GM21360 (cell line): ENCODE measurements around the gene TMEM232.
"Not testable (repeated sequence)": the region's sequence is repeated elsewhere in the genome, so short reads cannot be mapped to it uniquely, and the experiment has no call there.

ENCODE experiments used
- ATAC-seq: cut with Tn5 transposase; IDR thresholded peaks from one replicate; pipeline ENCODE4 v1.9.1; 2021; ENCODE audit warnings: mild to moderate bottlenecking, moderate library complexity; ENCODE audit not compliant: unreplicated experiment

TMEM232 gene

GRCh38 chr5:110536120-110537115, 190.1 kb downstream of the TMEM232 start:
- no peak for ATAC-seq

- not testable (repeated sequence) for ATAC-seq
Observed at GRCh38 chr5:110535146-110535545, 191.3 kb downstream of the TMEM232 start.

GRCh38 chr5:110525762-110526161, 200.7 kb downstream of the TMEM232 start:
- ATAC-seq: no peak

GRCh38 chr5:110517396-110517795, 209.1 kb downstream of the TMEM232 start:
- no peak for ATAC-seq

GRCh38 chr5:110514030-110514429, 212.4 kb downstream of the TMEM232 start:
- ATAC-seq: no peak

- ATAC-seq: no peak
Observed at GRCh38 chr5:110512266-110512665, 214.2 kb downstream of the TMEM232 start.

- no peak for ATAC-seq
Observed at GRCh38 chr5:110510146-110510545, 216.3 kb downstream of the TMEM232 start.

- no peak for ATAC-seq
Observed at GRCh38 chr5:110507972-110508371, 218.5 kb downstream of the TMEM232 start.

GRCh38 chr5:110506378-110506777, 220.1 kb downstream of the TMEM232 start:
- no peak for ATAC-seq

GRCh38 chr5:110496276-110496675, 230.2 kb downstream of the TMEM232 start:
- ATAC-seq: no peak

- ATAC-seq: no peak
Observed at GRCh38 chr5:110492446-110492845, 234.0 kb downstream of the TMEM232 start.

- no peak for ATAC-seq
Observed at GRCh38 chr5:110478895-110479294, 247.6 kb downstream of the TMEM232 start.

- no peak for ATAC-seq
Observed at GRCh38 chr5:110477911-110478310, 248.6 kb downstream of the TMEM232 start.

GRCh38 chr5:110476164-110476563, 250.3 kb downstream of the TMEM232 start:
- ATAC-seq: no peak

- no peak for ATAC-seq
Observed at GRCh38 chr5:110475529-110475928, 250.9 kb downstream of the TMEM232 start.

- ATAC-seq: no peak
Observed at GRCh38 chr5:110469486-110469885, 257.0 kb downstream of the TMEM232 start.

- ATAC-seq: no peak
Observed at GRCh38 chr5:110463106-110463505, 263.4 kb downstream of the TMEM232 start.

GRCh38 chr5:110460837-110461236, 265.6 kb downstream of the TMEM232 start:
- ATAC-seq: peak; percentile 85

GRCh38 chr5:110458313-110458712, 268.2 kb downstream of the TMEM232 start:
- ATAC-seq: no peak

- no peak for ATAC-seq
Observed at GRCh38 chr5:110442856-110443255, 283.6 kb downstream of the TMEM232 start.

GRCh38 chr5:110441035-110441434, 285.4 kb downstream of the TMEM232 start:
- ATAC-seq: peak; percentile 71

- ATAC-seq: no peak
Observed at GRCh38 chr5:110440058-110440457, 286.4 kb downstream of the TMEM232 start.
